ENCODE measurements around the gene ZFHX3. TPM values are rescaled to one million over a fixed set of nuclear protein-coding genes. Genes with fewer than 3 reads are reported as not detected.

The ZFHX3 gene
- total and polyA plus RNA-seq, 2 donors (not counting 1 experiment from before 2014, with no cell fraction given) = 4.7 to 7.3 TPM

DNA sequence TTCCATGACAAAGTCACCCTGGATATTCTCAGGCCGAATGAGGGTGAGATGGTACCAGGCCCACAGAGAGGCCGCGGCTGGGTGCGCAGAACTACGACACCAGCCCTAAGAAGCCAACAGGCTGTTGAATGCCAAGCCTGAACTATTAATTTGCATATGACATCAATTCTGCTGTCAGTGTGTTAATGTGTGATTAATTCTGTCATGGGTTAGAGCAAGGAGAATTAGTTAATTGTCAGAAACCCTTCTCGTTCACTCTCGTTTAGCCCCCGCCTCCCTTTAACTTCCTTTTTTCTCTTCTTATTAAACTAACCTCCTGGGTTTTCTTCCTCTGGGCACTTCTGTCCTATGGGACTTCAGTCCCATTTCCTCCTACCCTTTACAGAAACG is 123.4 kb downstream of the ZFHX3 start:
- Histone ChIP-seq H3K9ac (ENCODE audit: insufficient read depth, low read length) (no peak overlapping the region), H3K36me3 (ENCODE audit: control insufficient read depth, insufficient read depth, low read length) (no peaks in the 10 kb centered on the region), H3K4me3 (replicated peaks in 1 of 4; ENCODE audit: control extremely low read depth in 1 of 4, insufficient read depth in 1 of 4, low read depth in 3 of 4, low read length in 4 of 4) (no peak overlapping the region), H3K9me3 (ENCODE audit: control insufficient read depth, insufficient read depth, low read depth, low read length) (no peaks in the 10 kb centered on the region), H3K4me2 (ENCODE audit: extremely low read depth, insufficient read depth, low read length) (no peak overlapping the region), H3K27ac (ENCODE audit: insufficient read depth, low read length) (no peak overlapping the region), H3K4me1 (ENCODE audit: control insufficient read depth, extremely low read depth, insufficient read depth, low read length) (peaks cover 10% of the 10 kb centered on the region), H2AFZ (ENCODE audit: low read length) (no peak overlapping the region), H4K20me1 (ENCODE audit: control insufficient read depth, extremely low read depth, insufficient read depth, low read length) (no peaks in the 10 kb centered on the region), H3K27me3 (ENCODE audit: control insufficient read depth, insufficient read depth, low read length) (no peaks in the 10 kb centered on the region), H3K79me2 (ENCODE audit: control insufficient read depth, insufficient read depth, low read length) (peaks cover 42% of the 10 kb centered on the region)
- TF ChIP-seq, protein P1, sequence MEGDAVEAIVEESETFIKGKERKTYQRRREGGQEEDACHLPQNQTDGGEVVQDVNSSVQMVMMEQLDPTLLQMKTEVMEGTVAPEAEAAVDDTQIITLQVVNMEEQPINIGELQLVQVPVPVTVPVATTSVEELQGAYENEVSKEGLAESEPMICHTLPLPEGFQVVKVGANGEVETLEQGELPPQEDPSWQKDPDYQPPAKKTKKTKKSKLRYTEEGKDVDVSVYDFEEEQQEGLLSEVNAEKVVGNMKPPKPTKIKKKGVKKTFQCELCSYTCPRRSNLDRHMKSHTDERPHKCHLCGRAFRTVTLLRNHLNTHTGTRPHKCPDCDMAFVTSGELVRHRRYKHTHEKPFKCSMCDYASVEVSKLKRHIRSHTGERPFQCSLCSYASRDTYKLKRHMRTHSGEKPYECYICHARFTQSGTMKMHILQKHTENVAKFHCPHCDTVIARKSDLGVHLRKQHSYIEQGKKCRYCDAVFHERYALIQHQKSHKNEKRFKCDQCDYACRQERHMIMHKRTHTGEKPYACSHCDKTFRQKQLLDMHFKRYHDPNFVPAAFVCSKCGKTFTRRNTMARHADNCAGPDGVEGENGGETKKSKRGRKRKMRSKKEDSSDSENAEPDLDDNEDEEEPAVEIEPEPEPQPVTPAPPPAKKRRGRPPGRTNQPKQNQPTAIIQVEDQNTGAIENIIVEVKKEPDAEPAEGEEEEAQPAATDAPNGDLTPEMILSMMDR (conservative IDR thresholded peaks at IDR 0.05 in 1 of 2, IDR thresholded peaks at IDR 0.05 in 1 of 2; ENCODE audit: low read depth in 1 of 2, low read length in 2 of 2) = no peak
- no peak for TF ChIP-seq EZH2 (IDR thresholded peaks at IDR 0.05; ENCODE audit: low read length, missing control alignments)
- DNase-seq (ENCODE audit: low read depth in 2 of 2) = no peak

GRCh38 chr16:72923757-72924156 is 124.2 kb downstream of the ZFHX3 start:
- H3K4me1 ChIP-seq (ENCODE audit: control insufficient read depth, extremely low read depth, insufficient read depth, low read length) = peaks cover 10% of the 10 kb centered on the region
- H3K27ac ChIP-seq (ENCODE audit: insufficient read depth, low read length) = no peak overlapping the region
- H4K20me1 ChIP-seq (ENCODE audit: control insufficient read depth, extremely low read depth, insufficient read depth, low read length) = no peaks in the 10 kb centered on the region
- no peaks in the 10 kb centered on the region for H3K36me3 ChIP-seq (ENCODE audit: control insufficient read depth, insufficient read depth, low read length)
- H2AFZ ChIP-seq (ENCODE audit: low read length) = no peak overlapping the region
- H3K4me3 ChIP-seq (replicated peaks in 1 of 4; ENCODE audit: control extremely low read depth in 1 of 4, insufficient read depth in 1 of 4, low read depth in 3 of 4, low read length in 4 of 4) = no peak overlapping the region
- H3K9me3 ChIP-seq (ENCODE audit: control insufficient read depth, insufficient read depth, low read depth, low read length) = no peaks in the 10 kb centered on the region
- H3K9ac ChIP-seq (ENCODE audit: insufficient read depth, low read length) = no peak overlapping the region
- H3K27me3 ChIP-seq (ENCODE audit: control insufficient read depth, insufficient read depth, low read length) = no peaks in the 10 kb centered on the region
- no peak for DNase-seq (ENCODE audit: low read depth in 2 of 2)
- H3K79me2 ChIP-seq (ENCODE audit: control insufficient read depth, insufficient read depth, low read length) = peaks cover 39% of the 10 kb centered on the region
- no peak for TF ChIP-seq EZH2 (IDR thresholded peaks at IDR 0.05; ENCODE audit: low read length, missing control alignments)
- TF ChIP-seq, protein P1 (conservative IDR thresholded peaks at IDR 0.05 in 1 of 2, IDR thresholded peaks at IDR 0.05 in 1 of 2; ENCODE audit: low read depth in 1 of 2, low read length in 2 of 2) = no peak
- H3K4me2 ChIP-seq (ENCODE audit: extremely low read depth, insufficient read depth, low read length) = no peak overlapping the region

DNA sequence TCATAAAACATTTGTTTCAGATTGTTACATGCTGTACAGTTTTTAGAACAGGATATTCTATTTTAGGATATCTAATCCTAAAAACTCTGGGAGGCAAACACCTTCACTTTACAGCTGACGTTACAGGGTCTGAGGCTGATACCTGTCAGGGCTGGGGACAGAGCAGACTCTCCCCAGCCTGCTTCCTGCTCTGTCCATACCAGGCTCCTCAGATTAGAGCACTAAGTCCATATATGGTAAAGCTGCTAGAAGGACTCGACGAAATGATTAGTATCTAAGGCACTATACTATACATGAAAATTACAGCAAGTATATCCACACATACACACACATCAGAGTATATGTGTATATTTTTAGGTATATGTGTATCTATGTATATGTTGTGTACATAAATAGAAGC is 125.2 kb downstream of the ZFHX3 start:
- TF ChIP-seq, protein P1 (conservative IDR thresholded peaks at IDR 0.05 in 1 of 2, IDR thresholded peaks at IDR 0.05 in 1 of 2; ENCODE audit: low read depth in 1 of 2, low read length in 2 of 2) = no peak
- no peak for TF ChIP-seq EZH2 (IDR thresholded peaks at IDR 0.05; ENCODE audit: low read length, missing control alignments)

More for the DNA sequence above, 125.2 kb downstream of the ZFHX3 start:
- H4K20me1 ChIP-seq (ENCODE audit: control insufficient read depth, extremely low read depth, insufficient read depth, low read length) = no peaks in the 10 kb centered on the region
- H2AFZ ChIP-seq (ENCODE audit: low read length) = no peak overlapping the region
- H3K27me3 ChIP-seq (ENCODE audit: control insufficient read depth, insufficient read depth, low read length) = no peaks in the 10 kb centered on the region
- peaks cover 10% of the 10 kb centered on the region for H3K4me1 ChIP-seq (ENCODE audit: control insufficient read depth, extremely low read depth, insufficient read depth, low read length)
- no peaks in the 10 kb centered on the region for H3K36me3 ChIP-seq (ENCODE audit: control insufficient read depth, insufficient read depth, low read length)
- H3K4me3 ChIP-seq (replicated peaks in 1 of 4; ENCODE audit: control extremely low read depth in 1 of 4, insufficient read depth in 1 of 4, low read depth in 3 of 4, low read length in 4 of 4) = no peak overlapping the region
- no peak for DNase-seq (ENCODE audit: low read depth in 2 of 2)
- no peaks in the 10 kb centered on the region for H3K9me3 ChIP-seq (ENCODE audit: control insufficient read depth, insufficient read depth, low read depth, low read length)
- no peak overlapping the region for H3K9ac ChIP-seq (ENCODE audit: insufficient read depth, low read length)
- peaks cover 33% of the 10 kb centered on the region for H3K79me2 ChIP-seq (ENCODE audit: control insufficient read depth, insufficient read depth, low read length)
- H3K27ac ChIP-seq (ENCODE audit: insufficient read depth, low read length) = no peak overlapping the region
- H3K4me2 ChIP-seq (ENCODE audit: extremely low read depth, insufficient read depth, low read length) = no peak overlapping the region

All from fibroblast of lung (primary cell).